HUES48 (cell line): ENCODE results near the gene ZNF775.
A peak's percentile ranks its signal among the peaks of the same experiment; 100 is the strongest.

Experiments
- H3K27ac ChIP-seq: one replicate; pipeline ENCODE4 v1.7.0; 2013; ENCODE audit warnings: low read depth, low read length, inconsistent platforms
- H3K27me3 ChIP-seq: 2 replicates; pipeline ENCODE4 v1.6.1; 2013; ENCODE audit warnings: mild to moderate bottlenecking, low read length; ENCODE audit not compliant: control insufficient read depth, insufficient read depth
- H3K36me3 ChIP-seq: 2 replicates; pipeline ENCODE4 v1.6.1; 2013; ENCODE audit warnings: low read length; ENCODE audit not compliant: control insufficient read depth, insufficient read depth
- H3K4me1 ChIP-seq: 2 replicates; pipeline ENCODE4 v1.6.1; 2013; ENCODE audit warnings: mild to moderate bottlenecking, low read length; ENCODE audit not compliant: control insufficient read depth, insufficient read depth
- H3K4me3 ChIP-seq: 2 replicates; pipeline ENCODE4 v1.5.1; 2013; ENCODE audit warnings: mild to moderate bottlenecking, low read depth, low read length
- H3K9ac ChIP-seq: 2 replicates; pipeline ENCODE4 v1.6.1; 2013; ENCODE audit warnings: mild to moderate bottlenecking, low read depth, low read length, moderate library complexity
- H3K9me3 ChIP-seq: 2 replicates; pipeline ENCODE4 v1.6.1; 2013; ENCODE audit warnings: low read length; ENCODE audit not compliant: control insufficient read depth, insufficient read depth

The ZNF775 gene

GRCh38 chr7:150397346-150398107 lies 18.4 kb downstream of the ZNF775 start:
- Histone ChIP-seq H3K4me3 (no peak overlapping the region), H3K27me3 (no peaks in the 10 kb centered on the region), H3K9me3 (no peaks in the 10 kb centered on the region), H3K4me1 (peaks cover 55% of the 10 kb centered on the region), H3K27ac (no peak overlapping the region), H3K36me3 (peaks cover 29% of the 10 kb centered on the region), H3K9ac (no peak overlapping the region)

GRCh38 chr7:150398108-150398964 lies 19.2 kb downstream of the ZNF775 start:
- Histone ChIP-seq H3K36me3 (peaks cover 29% of the 10 kb centered on the region), H3K4me1 (peaks cover 56% of the 10 kb centered on the region), H3K9ac (no peak overlapping the region)

GRCh38 chr7:150398965-150399320 lies 19.8 kb downstream of the ZNF775 start:
- Histone ChIP-seq H3K27me3 (no peaks in the 10 kb centered on the region), H3K9me3 (no peaks in the 10 kb centered on the region), H3K27ac (no peak overlapping the region), H3K9ac (no peak overlapping the region), H3K36me3 (peaks cover 29% of the 10 kb centered on the region), H3K4me1 (peaks cover 58% of the 10 kb centered on the region), H3K4me3 (no peak overlapping the region)

More at GRCh38 chr7:150398108-150398964, 19.2 kb downstream of the ZNF775 start:
- Histone ChIP-seq H3K4me3 (no peak overlapping the region), H3K9me3 (no peaks in the 10 kb centered on the region), H3K27me3 (no peaks in the 10 kb centered on the region), H3K27ac (no peak overlapping the region)

GRCh38 chr7:150399421-150400007 lies 20.4 kb downstream of the ZNF775 start:
- Histone ChIP-seq H3K36me3 (peaks cover 29% of the 10 kb centered on the region), H3K27me3 (no peaks in the 10 kb centered on the region), H3K9me3 (no peaks in the 10 kb centered on the region), H3K4me3 (no peak overlapping the region), H3K9ac (no peak overlapping the region), H3K4me1 (peaks cover 59% of the 10 kb centered on the region), H3K27ac (peak overlapping the region; percentile 95)

- H3K27me3 ChIP-seq: no peaks in the 10 kb centered on the region
- peaks cover 57% of the 10 kb centered on the region for H3K4me1 ChIP-seq
- no peaks in the 10 kb centered on the region for H3K9me3 ChIP-seq
- no peak overlapping the region for H3K4me3 ChIP-seq
- peaks cover 29% of the 10 kb centered on the region for H3K36me3 ChIP-seq
- peak overlapping the region; percentile 3 for H3K9ac ChIP-seq
- H3K27ac ChIP-seq: peak overlapping the region; percentile 95
These were observed 21.1 kb downstream of the ZNF775 start for GRCh38 chr7:150400008-150400787.

- H3K9ac ChIP-seq: peak overlapping the region; percentile 3
- peaks cover 22% of the 10 kb centered on the region for H3K36me3 ChIP-seq
- H3K4me3 ChIP-seq: no peak overlapping the region
- H3K4me1 ChIP-seq: peaks cover 53% of the 10 kb centered on the region
- H3K27me3 ChIP-seq: no peaks in the 10 kb centered on the region
- peak overlapping the region; percentile 95 for H3K27ac ChIP-seq
- H3K9me3 ChIP-seq: no peaks in the 10 kb centered on the region
These were observed 21.8 kb downstream of the ZNF775 start for GRCh38 chr7:150400788-150401423.

GRCh38 chr7:150401424-150401790 lies 22.3 kb downstream of the ZNF775 start:
- peak overlapping the region; percentile 3 for H3K9ac ChIP-seq
- peaks cover 56% of the 10 kb centered on the region for H3K4me1 ChIP-seq
- peak overlapping the region; percentile 95 for H3K27ac ChIP-seq
- H3K27me3 ChIP-seq: no peaks in the 10 kb centered on the region
- H3K9me3 ChIP-seq: no peaks in the 10 kb centered on the region
- no peak overlapping the region for H3K4me3 ChIP-seq
- H3K36me3 ChIP-seq: peaks cover 17% of the 10 kb centered on the region

GRCh38 chr7:150401861-150402631 lies 22.9 kb downstream of the ZNF775 start:
- H3K4me3 ChIP-seq: peak overlapping the region; percentile 6; the same call in 1 of the 2 replicates
- H3K9ac ChIP-seq: peak overlapping the region; percentile 82
- peak overlapping the region; percentile 95 for H3K27ac ChIP-seq
- H3K36me3 ChIP-seq: peaks cover 12% of the 10 kb centered on the region; the same call in 1 of the 2 replicates
- H3K9me3 ChIP-seq: no peaks in the 10 kb centered on the region
- peaks cover 62% of the 10 kb centered on the region for H3K4me1 ChIP-seq
- H3K27me3 ChIP-seq: no peaks in the 10 kb centered on the region

GRCh38 chr7:150402671-150403321 lies 23.7 kb downstream of the ZNF775 start:
- Histone ChIP-seq H3K9me3 (no peaks in the 10 kb centered on the region), H3K36me3 (peaks cover 12% of the 10 kb centered on the region; the same call in 1 of the 2 replicates), H3K27ac (peak overlapping the region; percentile 95), H3K4me1 (peaks cover 65% of the 10 kb centered on the region), H3K4me3 (peak overlapping the region; percentile 6; the same call in 1 of the 2 replicates), H3K27me3 (no peaks in the 10 kb centered on the region), H3K9ac (peak overlapping the region; percentile 82)
